HG03025 (cell line): Measurements from ENCODE around the gene SPTBN2.
"Not testable (repeated sequence)": the region's sequence is repeated elsewhere in the genome, so short reads cannot be mapped to it uniquely, and the experiment has no call there.

Experiments used
- ATAC-seq: cut with Tn5 transposase; IDR thresholded peaks from one replicate; pipeline ENCODE4 v1.9.1; 2021; ENCODE audit warnings: mild to moderate bottlenecking, moderate library complexity; ENCODE audit not compliant: unreplicated experiment, low FRiP score

Gene SPTBN2

GRCh38 chr11:66725114-66725513 lies 3.9 kb downstream of the SPTBN2 start:
- no peak for ATAC-seq

GRCh38 chr11:66724167-66724566 lies 4.8 kb downstream of the SPTBN2 start:
- ATAC-seq, result not testable (repeated sequence)

- ATAC-seq, result no peak
These were observed 5.3 kb downstream of the SPTBN2 start for GRCh38 chr11:66723693-66724092.

- no peak for ATAC-seq
These were observed 6.0 kb downstream of the SPTBN2 start for GRCh38 chr11:66722745-66723651.

- ATAC-seq, result no peak
These were observed 7.1 kb downstream of the SPTBN2 start for GRCh38 chr11:66721939-66722338.

- ATAC-seq, result no peak
These were observed 8.0 kb downstream of the SPTBN2 start for GRCh38 chr11:66720899-66721470.

- no peak for ATAC-seq
These were observed 8.7 kb downstream of the SPTBN2 start for GRCh38 chr11:66720223-66720898.

- no peak for ATAC-seq
These were observed 9.7 kb downstream of the SPTBN2 start for GRCh38 chr11:66719111-66719872.

GRCh38 chr11:66718320-66718971 lies 10.6 kb downstream of the SPTBN2 start:
- no peak for ATAC-seq

GRCh38 chr11:66717925-66718319 lies 11.1 kb downstream of the SPTBN2 start:
- no peak for ATAC-seq

- ATAC-seq, result no peak
These were observed 12.0 kb downstream of the SPTBN2 start for GRCh38 chr11:66716996-66717395.

- no peak for ATAC-seq
These were observed 13.5 kb downstream of the SPTBN2 start for GRCh38 chr11:66715346-66716085.

GRCh38 chr11:66713746-66714480 lies 15.1 kb downstream of the SPTBN2 start:
- no peak for ATAC-seq

- no peak for ATAC-seq
These were observed 18.6 kb downstream of the SPTBN2 start for GRCh38 chr11:66710384-66710930.

GRCh38 chr11:66708701-66709100 lies 20.3 kb downstream of the SPTBN2 start:
- no peak for ATAC-seq

- no peak for ATAC-seq
These were observed 20.9 kb downstream of the SPTBN2 start for GRCh38 chr11:66708094-66708493.

GRCh38 chr11:66707486-66707885 lies 21.5 kb downstream of the SPTBN2 start:
- no peak for ATAC-seq

GRCh38 chr11:66706989-66707388 lies 22.0 kb downstream of the SPTBN2 start:
- ATAC-seq, result no peak
